ENCODE data around the gene NOTCH1. TPM values are rescaled to one million over a fixed set of nuclear protein-coding genes. Genes with fewer than 3 reads are reported as not detected.

Gene NOTCH1
- total and polyA plus RNA-seq, 2 of the 13 experiments (the other 11 are each of a cell fraction or from before 2014, with no cell fraction given): 0.09 to 0.35 TPM

GRCh38 chr9:136543830-136544547, 1.9 kb downstream of the NOTCH1 start:
- H3K9ac ChIP-seq (ENCODE audit: insufficient read depth, low read depth, low read length): no peak overlapping the region
- CTCF ChIA-PET (ENCODE audit: low intra/inter-chr PET ratio, low total read pairs): no interaction called here
- WGBS (ENCODE audit: low lambda C conversion rate): 46% methylated on average over 24 of the region's 31 CpGs
- TF ChIP-seq ZNF788 (CRISPR knock-in tag; IDR thresholded peaks at IDR 0.05; ENCODE audit: borderline replicate concordance) (0 out of 2 replicates have a peak, but pooled peaks have one; percentile 26), SAFB2 (CRISPR knock-in tag; IDR thresholded peaks at IDR 0.05; ENCODE audit: borderline replicate concordance, low read depth) (no peak), KDM4B (CRISPR knock-in tag; IDR thresholded peaks at IDR 0.05) (no peak), ZNF740 (CRISPR knock-in tag; IDR thresholded peaks at IDR 0.05) (no peak), TFDP1 (CRISPR knock-in tag; IDR thresholded peaks at IDR 0.05; ENCODE audit: borderline replicate concordance) (peak; percentile 72; the same call in 1 of the 2 replicates), MAX (IDR thresholded peaks at IDR 0.05) (peak; percentile 65; the same call in 1 of the 2 replicates), HNRNPLL (IDR thresholded peaks at IDR 0.05; ENCODE audit: low read depth, low read length, poor library complexity, severe bottlenecking) (peak; percentile 18), CHD2 (IDR thresholded peaks at IDR 0.05; ENCODE audit: low read depth, low read length) (peak; percentile 59; the same call in 1 of the 2 replicates), MED8 (CRISPR knock-in tag; IDR thresholded peaks at IDR 0.05; ENCODE audit: insufficient replicate concordance) (no peak), SOX6 (IDR thresholded peaks at IDR 0.05) (no peak), SOX6 (CRISPR knock-in tag; IDR thresholded peaks at IDR 0.05) (peak; percentile 65), CEBPG (CRISPR knock-in tag; IDR thresholded peaks at IDR 0.05) (0 out of 2 replicates have a peak, but pooled peaks have one; percentile 15), SOX13 (IDR thresholded peaks at IDR 0.05) (peak; percentile 44; the same call in 1 of the 2 replicates), SOX13 (CRISPR knock-in tag; conservative IDR thresholded peaks at IDR 0.05 in 1 of 2, IDR thresholded peaks at IDR 0.05 in 1 of 2) (peak in 1 of 2 experiments; percentile 75; a peak in 2 of 4 replicates), SALL1 (CRISPR knock-in tag; IDR thresholded peaks at IDR 0.05) (peak; percentile 27; the same call in 1 of the 2 replicates), PATZ1 (CRISPR knock-in tag; IDR thresholded peaks at IDR 0.05) (peak; percentile 36)

More at GRCh38 chr9:136543830-136544547, 1.9 kb downstream of the NOTCH1 start:
- Histone ChIP-seq H3K9me3 (ENCODE audit: low read length) (no peaks in the 10 kb centered on the region), H4K20me1 (ENCODE audit: insufficient read depth, low read length) (no peaks in the 10 kb centered on the region), H3K4me2 (ENCODE audit: low read depth, low read length) (no peak overlapping the region), H3K36me3 (replicated peaks in 1 of 2; ENCODE audit: control insufficient read depth in 1 of 2, insufficient read depth in 2 of 2, low read length in 2 of 2) (no peaks in the 10 kb centered on the region), H2AFZ (ENCODE audit: low read length) (no peak overlapping the region), H3K4me1 (ENCODE audit: insufficient read depth, low read length) (peaks cover 28% of the 10 kb centered on the region), H3K79me2 (ENCODE audit: insufficient read depth, low read length) (no peaks in the 10 kb centered on the region), H3K27me3 (ENCODE audit: control insufficient read depth in 1 of 2, insufficient read depth in 2 of 2, low read length in 2 of 2) (peaks cover 9 to 32% of the 10 kb centered on the region in 2 experiments), H3K27ac (ENCODE audit: extremely low read length, insufficient read depth, low read length) (no peak overlapping the region), H3K4me3 (replicated peaks in 1 of 3; ENCODE audit: insufficient read depth in 1 of 3, low read depth in 2 of 3, low read length in 3 of 3) (no peak overlapping the region; a peak in 1 of 6 replicates)
- FAIRE-seq: no peak
- peak; percentile 48 for ATAC-seq
- intact Hi-C loops (cut with micrococcal nuclease; ENCODE audit: unreplicated experiment) (no loop called here), in situ Hi-C loops (cut with HindIII; ENCODE audit: extremely low pct_ligation_motif_present, low pct_unique_long_range_greater_than_20kb) (no loop called here)
- POLR2A ChIA-PET: no interaction called here
- peak; percentile 78 for DNase-seq (ENCODE audit: low spot score)
- no TSS peak for BruUV-seq (replicated peaks)
